Activated CD4-positive, alpha-beta T cell treated with anti-CD3 and anti-CD28 coated beads for 36 hours (primary cell): ENCODE measurements around the gene UBE2V1. TPM values are rescaled to one million over a fixed set of nuclear protein-coding genes. Genes with fewer than 3 reads are reported as not detected.

Source experiments
- ATAC-seq: fragments of 200-7000 bp; cut with Tn5 transposase; one replicate; pipeline ENCODE4 v1.10.0; 2021; ENCODE audit warnings: mild to moderate bottlenecking, moderate library complexity
- CTCF ChIA-PET: fragments of 350-600 bp; sonication (Branson Sonifier 250); formaldehyde crosslinking; loops from one replicate; lab custom pipeline; 2021; ENCODE audit warnings: antibody characterized with exemption; lab: Charles Lee
- POLR2A ChIA-PET: fragments of 350-600 bp; sonication (Branson Sonifier 250); formaldehyde crosslinking; loops from one replicate; lab custom pipeline; 2021; ENCODE audit warnings: antibody characterized with exemption, inconsistent platforms; lab: Charles Lee
- DNase-seq: peaks from one replicate; pipeline ENCODE4 v3.0.0-alpha.2; 2020
- H3K27ac Mint-ChIP-seq: one replicate; pipeline ENCODE4 v1.8.0; 2021; ENCODE audit warnings: mixed read lengths
- H3K27me3 Mint-ChIP-seq: one replicate; pipeline ENCODE4 v1.8.0; 2021; ENCODE audit warnings: mixed read lengths
- H3K36me3 Mint-ChIP-seq: one replicate; pipeline ENCODE4 v1.8.0; 2021; ENCODE audit warnings: low read depth, mixed read lengths
- H3K4me1 Mint-ChIP-seq: one replicate; pipeline ENCODE4 v1.8.0; 2021; ENCODE audit warnings: mixed read lengths
- H3K4me3 Mint-ChIP-seq: one replicate; pipeline ENCODE4 v1.8.0; 2021; ENCODE audit warnings: mild to moderate bottlenecking, moderate library complexity, mixed read lengths
- H3K9me3 Mint-ChIP-seq: one replicate; pipeline ENCODE4 v1.8.0; 2021; ENCODE audit warnings: low read depth, mixed read lengths
- intact Hi-C, 2 experiments: fragments of 100-400 bp; cut with DNase I in 1 of 2; cut with micrococcal nuclease in 1 of 2; formaldehyde crosslinking; loops; one replicate each; pipeline versions ENCODE4 v1.14.2 to v1.15.1; 2022 to 2024; cut with DNase I, micrococcal nuclease
- total RNA-seq, 2 experiments: library from RNA; stranded (reverse); gene quantifications; one replicate each; pipeline ENCODE4 v1.2.3, GENCODE V29; 2021

The UBE2V1 gene
- total RNA-seq, 2 experiments from 2014 or later = 177 to 265 TPM

DNA sequence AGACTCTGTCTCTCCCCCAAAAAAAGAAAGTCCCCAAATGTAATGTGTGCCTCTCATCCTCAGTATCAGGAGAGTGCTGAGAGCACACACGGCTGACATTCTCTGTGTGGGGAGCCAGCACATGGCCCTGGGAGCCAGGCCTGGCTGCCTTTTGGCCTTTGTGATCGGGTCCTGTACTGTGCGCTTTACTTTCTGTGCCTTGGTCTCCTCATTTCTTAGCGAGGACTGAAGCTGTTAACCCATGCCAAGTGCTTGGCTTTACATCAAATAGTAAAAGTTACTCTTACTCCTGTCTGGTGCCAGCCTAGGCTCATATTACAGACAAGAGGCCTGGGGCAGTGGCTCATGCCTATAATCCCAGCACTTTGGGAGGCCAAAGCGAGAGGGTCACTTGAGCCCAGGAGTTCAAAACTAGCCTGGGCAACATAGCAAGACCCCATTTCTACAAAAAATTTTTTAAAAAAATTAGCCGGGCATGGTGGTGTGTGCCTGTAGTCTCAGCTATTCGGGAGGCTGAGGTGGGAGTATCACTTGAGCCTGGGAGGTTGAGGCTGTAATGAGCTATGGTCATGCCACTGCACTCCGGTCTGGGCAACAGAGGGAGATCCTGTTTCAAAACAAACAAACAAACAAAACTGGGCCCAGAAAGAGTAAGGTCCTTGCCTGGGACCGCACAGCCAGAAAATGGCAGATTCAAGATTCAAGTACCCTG is 79.8 kb downstream of the UBE2V1 start:
- intact Hi-C loops = no loop called here
- Mint-ChIP-seq H3K9me3 (no peaks in the 10 kb centered on the region), H3K27me3 (no peaks in the 10 kb centered on the region), H3K27ac (no peak overlapping the region), H3K36me3 (no peaks in the 10 kb centered on the region), H3K4me1 (no peaks in the 10 kb centered on the region), H3K4me3 (no peak overlapping the region)
- POLR2A ChIA-PET = no interaction called here
- CTCF ChIA-PET = interaction anchor here (1.3 kb wide), 1 partner anchor 27 kb away, joined by 3 read pairs; no protein-coding TSS in a partner anchor
- ATAC-seq (no peak), DNase-seq (no peak)

Other genes starting within 250 kb of the UBE2V1 start
- gene SPATA2, start 197.6 kb downstream of the UBE2V1 start, total RNA-seq = 10 to 100 TPM in 1 of 2 experiments, 1 to 10 TPM in 1; 8.7 to 10.1 TPM
- 10 to 100 TPM; 47.5 to 66.6 TPM for gene RNF114, start 176.8 kb downstream of the UBE2V1 start, total RNA-seq
- under 1 TPM; 0.25 to 0.34 TPM for gene SNAI1, start 130.2 kb downstream of the UBE2V1 start, total RNA-seq
- gene PEDS1, start 40.6 kb upstream of the UBE2V1 start, total RNA-seq = 10 to 100 TPM; 13.2 to 16.8 TPM
- gene CEBPB, start 77.7 kb upstream of the UBE2V1 start, total RNA-seq = 10 to 100 TPM; 28.9 to 40.1 TPM